ENCODE measurements around the gene SDS.

- TF ChIP-seq CTCF (IDR thresholded peaks at IDR 0.05; ENCODE audit: insufficient read depth, low read depth, low read length) (no peak), EZH2 (IDR thresholded peaks at IDR 0.05; ENCODE audit: insufficient read depth, low read length) (no peak)
Measured at GRCh38 chr12:113371808-113372207, 31.9 kb downstream of the SDS start.
